Right lobe of liver (tissue), 6 donors: ENCODE data around the gene DCST1. TPM values are rescaled to one million over a fixed set of nuclear protein-coding genes. Genes with fewer than 3 reads are reported as not detected.

Source experiments
- ATAC-seq, 4 donors: fragments of 200-7000 bp; cut with Tn5 transposase; one replicate each; pipeline ENCODE4 v1.9.1; 2020; ENCODE audit warnings: mild to moderate bottlenecking in 4 of 4, moderate library complexity in 4 of 4
- DNase-seq, 3 donors: peaks; one replicate each; pipeline ENCODE4 v3.0.0-alpha.2; 2020
- H3K27ac ChIP-seq, 3 donors: fragments of 200-600 bp; one replicate each; pipeline ENCODE4 v1.8.0; 2022
- H3K27me3 ChIP-seq, 2 donors: fragments of 200-600 bp; one replicate each; pipeline ENCODE4 v1.8.0; 2022
- H3K36me3 ChIP-seq, 4 donors: fragments of 200-600 bp; sonication (generic) in 1 of 4; one replicate each; pipeline versions ENCODE4 v1.5.1 to v1.8.0; 2017 to 2022; ENCODE audit warnings: control low read depth in 1 of 4
- H3K4me1 ChIP-seq, 4 donors: fragments of 200-600 bp; sonication (generic) in 1 of 4; one replicate each; pipeline versions ENCODE4 v1.5.1 to v1.8.0; 2017 to 2022; ENCODE audit warnings: control low read depth in 1 of 4
- H3K4me3 ChIP-seq, 3 donors: fragments of 200-600 bp; one replicate each; pipeline ENCODE4 v1.8.0; 2022
- H3K9me3 ChIP-seq, 4 donors: fragments of 200-600 bp; sonication (generic) in 1 of 4; one replicate each; pipeline versions ENCODE4 v1.5.1 to v1.8.0; 2017 to 2022; ENCODE audit warnings: control low read depth in 1 of 4
- CTCF ChIP-seq, 4 donors: fragments of 200-600 bp in 3 of 4; fragments of 450-650 bp in 1 of 4; IDR thresholded peaks; one replicate each; pipeline versions ENCODE4 v1.5.1 to v1.8.0; 2016 to 2022; ENCODE audit warnings: antibody characterized with exemption in 4 of 4, mild to moderate bottlenecking in 2 of 4
- POLR2A ChIP-seq: fragments of 450-650 bp; IDR thresholded peaks from one replicate; pipeline ENCODE4 v1.6.1; 2017; ENCODE audit warnings: antibody characterized with exemption, mild to moderate bottlenecking
- WGBS: methylation state at CpG from one replicate; pipeline ENCODE4 v1.1.6; 2018; ENCODE audit warnings: low coverage, low lambda C conversion rate; ENCODE audit not compliant: insufficient coverage; ENCODE audit errors: missing lambda C conversion rate; 5-methylcytosine and 5-hydroxymethylcytosine counted together
- intact Hi-C, 2 donors: fragments of 100-400 bp; cut with DNase I; formaldehyde crosslinking; loops; one replicate each; pipeline versions ENCODE4 v1.11.2 to v1.14.1; 2022
- total RNA-seq, 6 experiments: library from RNA; depleted of rRNA in 2 of 6; stranded (reverse); fragments of >200 nt in 2 of 6; fragmentation: NEBNext Ultra II Directional in 3 of 6; extraction: Animal tissue kit (Norgen Biotek cat#: 25700) in 3 of 6; gene quantifications; one replicate each; pipeline versions ENCODE4 v1.1.0 to v1.2.4, GENCODE V29; 2016 to 2023
- donor health status: DM: no; HTN: yes; CAD: no.
- donor health status: DM: no; HTN: no; CAD: no.
- donor health status: DM: no; HTN: no; CAD: no.
- donor health status: DM: no; HTN: yes; CAD: no.
- donor health status: DM: no; HTN: yes; CAD: no.

Gene DCST1
- total RNA-seq, 6 experiments from 2014 or later, result not detected

- Histone ChIP-seq H3K9me3 (no peaks in the 10 kb centered on the region), H3K36me3 (no peaks in the 10 kb centered on the region), H3K4me3 (peak overlapping the region; percentile 84 to 93 (median 91)), H3K4me1 (peaks cover 0 to 58% (median 25%) of the 10 kb centered on the region in 4 donors), H3K27me3 (no peaks in the 10 kb centered on the region), H3K27ac (peak overlapping the region; percentile 81 to 95 (median 94))
- TF ChIP-seq CTCF (IDR thresholded peaks at IDR 0.05), result no peak
- TF ChIP-seq POLR2A, result no peak
- ATAC-seq (no peak), DNase-seq (peak in 2 of 3 donors; percentile 32 to 57)
- intact Hi-C loops, result no loop called here
- WGBS, result 0% methylated on average over 10 of the region's 37 CpGs
These were observed 30.3 kb upstream of the DCST1 start for GRCh38 chr1:155003227-155003765.

GRCh38 chr1:155003766-155004351 is 29.8 kb upstream of the DCST1 start:
- intact Hi-C loops, result no loop called here
- ATAC-seq (peak; percentile 3 to 34 (median 8)), DNase-seq (peak; percentile 81 to 93 (median 87))
- Histone ChIP-seq H3K9me3 (no peaks in the 10 kb centered on the region), H3K4me3 (peak overlapping the region; percentile 84 to 93 (median 91)), H3K36me3 (no peaks in the 10 kb centered on the region), H3K27me3 (no peaks in the 10 kb centered on the region), H3K27ac (peak overlapping the region; percentile 81 to 95 (median 94)), H3K4me1 (peaks cover 0 to 62% (median 28%) of the 10 kb centered on the region in 4 donors)
- WGBS, result 1% methylated on average over 13 of the region's 34 CpGs
- TF ChIP-seq CTCF (IDR thresholded peaks at IDR 0.05), result no peak
- peak; percentile 53 for TF ChIP-seq POLR2A

- no peaks in the 10 kb centered on the region for H3K27me3 ChIP-seq
- no peaks in the 10 kb centered on the region for H3K36me3 ChIP-seq
- intact Hi-C loops, result no loop called here
- ATAC-seq (no peak), DNase-seq (peak in 2 of 3 donors; percentile 24 to 50)
- peak overlapping the region; percentile 81 to 95 (median 94) for H3K27ac ChIP-seq
- H3K9me3 ChIP-seq, result no peaks in the 10 kb centered on the region
- 18% methylated on average over 5 of the region's 5 CpGs for WGBS
- no peak for TF ChIP-seq POLR2A
- no peak for TF ChIP-seq CTCF (IDR thresholded peaks at IDR 0.05)
- H3K4me1 ChIP-seq, result peaks cover 0 to 59% (median 29%) of the 10 kb centered on the region in 4 donors
- H3K4me3 ChIP-seq, result peak overlapping the region; percentile 84 to 93 (median 91)
These were observed 29.1 kb upstream of the DCST1 start for GRCh38 chr1:155004352-155005075.

GRCh38 chr1:155005076-155006011 is 28.3 kb upstream of the DCST1 start:
- H3K9me3 ChIP-seq, result no peaks in the 10 kb centered on the region
- peak overlapping the region; percentile 81 to 95 (median 94) for H3K27ac ChIP-seq
- peaks cover 0 to 60% (median 26%) of the 10 kb centered on the region in 4 donors for H3K4me1 ChIP-seq
- H3K27me3 ChIP-seq, result no peaks in the 10 kb centered on the region
- H3K36me3 ChIP-seq, result no peaks in the 10 kb centered on the region
- WGBS, result 15% methylated on average over 2 of the region's 17 CpGs
- peak overlapping the region; percentile 84 to 93 (median 91) for H3K4me3 ChIP-seq
- ATAC-seq (peak; percentile 19 to 38 (median 38)), DNase-seq (peak; percentile 80 to 95 (median 93))
- intact Hi-C loops, result no loop called here
- TF ChIP-seq CTCF (IDR thresholded peaks at IDR 0.05) (no peak), POLR2A (peak; percentile 40)
